Vagina (tissue), 2 donors: Measurements from ENCODE around the gene GNPAT. TPM values are rescaled to one million over a fixed set of nuclear protein-coding genes. Genes with fewer than 3 reads are reported as not detected.

Experiments used
- DNase-seq, 2 donors: peaks; one replicate each; pipeline ENCODE4 v3.0.0-alpha.2; 2017; ENCODE audit errors: extremely low spot score in 2 of 2
- H3K27ac ChIP-seq: fragments of 200-600 bp; sonication (generic); one replicate; pipeline ENCODE4 v1.5.1; 2019
- H3K27me3 ChIP-seq: fragments of 200-600 bp; sonication (generic); one replicate; pipeline ENCODE4 v1.5.1; 2019
- H3K36me3 ChIP-seq, 2 donors: fragments of 200-600 bp; sonication (generic); one replicate each; pipeline ENCODE4 v1.5.1; 2017 to 2019
- H3K4me1 ChIP-seq: fragments of 200-600 bp; sonication (generic); one replicate; pipeline ENCODE4 v1.5.1; 2019
- H3K4me3 ChIP-seq, 2 donors: fragments of 200-600 bp; sonication (generic); 1 replicate in 1 of 2; 2 replicates in 1 of 2; pipeline ENCODE4 v1.5.1; 2016 to 2019
- H3K9me3 ChIP-seq: fragments of 200-600 bp; sonication (generic); one replicate; pipeline ENCODE4 v1.5.1; 2019
- CTCF ChIP-seq, 3 experiments: fragments of 450-650 bp in 2 of 3; fragments of 200-600 bp in 1 of 3; sonication (generic) in 1 of 3; IDR thresholded peaks; one replicate each; pipeline ENCODE4 v1.5.1; 2017 to 2019; ENCODE audit warnings: antibody characterized with exemption in 3 of 3, mild to moderate bottlenecking in 2 of 3, moderate library complexity in 2 of 3
- POLR2A ChIP-seq, 2 donors: fragments of 450-650 bp; IDR thresholded peaks; one replicate each; pipeline ENCODE4 v1.6.1; 2017; ENCODE audit warnings: antibody characterized with exemption in 2 of 2, mild to moderate bottlenecking in 2 of 2, moderate library complexity in 2 of 2
- POLR2AphosphoS5 ChIP-seq, 2 donors: sonication (generic); formaldehyde crosslinking; IDR thresholded peaks; one replicate each; pipeline ENCODE4 v1.9.0; 2017; ENCODE audit warnings: antibody characterized with exemption in 2 of 2, mild to moderate bottlenecking in 2 of 2, low read depth in 1 of 2; ENCODE audit not compliant: insufficient read depth in 1 of 2
- intact Hi-C: fragments of 100-400 bp; cut with DNase I; formaldehyde crosslinking; loops from one replicate; pipeline ENCODE4 v1.15.1; 2023
- total RNA-seq: library from RNA; depleted of rRNA; stranded (reverse); fragments of >200 nt; gene quantifications from one replicate; pipeline ENCODE4 v1.2.3, GENCODE V29; 2016

GNPAT gene
- total RNA-seq, 1 donor from 2014 or later = 28.7 TPM

GRCh38 chr1:231235526-231236207, 5.3 kb upstream of the GNPAT start:
- H3K27me3 ChIP-seq = no peaks in the 10 kb centered on the region
- no peaks in the 10 kb centered on the region for H3K9me3 ChIP-seq
- H3K36me3 ChIP-seq = peaks cover 0 to 24% of the 10 kb centered on the region in 2 donors
- peaks cover 13% of the 10 kb centered on the region for H3K4me1 ChIP-seq
- TF ChIP-seq POLR2A (IDR thresholded peaks at IDR 0.05) = no peak
- no peak for TF ChIP-seq CTCF (IDR thresholded peaks at IDR 0.05)
- TF ChIP-seq POLR2AphosphoS5 (IDR thresholded peaks at IDR 0.05; ENCODE audit: insufficient read depth in 1 of 2, low read depth in 1 of 2) = no peak
- no peak overlapping the region for H3K27ac ChIP-seq
- intact Hi-C loops = no loop called here
- H3K4me3 ChIP-seq = no peak overlapping the region
- no peak for DNase-seq

GRCh38 chr1:231236208-231236591, 4.8 kb upstream of the GNPAT start:
- TF ChIP-seq POLR2AphosphoS5 (IDR thresholded peaks at IDR 0.05; ENCODE audit: insufficient read depth in 1 of 2, low read depth in 1 of 2) (no peak), CTCF (IDR thresholded peaks at IDR 0.05) (no peak), POLR2A (IDR thresholded peaks at IDR 0.05) (no peak)
- DNase-seq = no peak
- H3K27ac ChIP-seq = no peak overlapping the region
- H3K9me3 ChIP-seq = no peaks in the 10 kb centered on the region
- H3K4me3 ChIP-seq = no peak overlapping the region
- intact Hi-C loops = no loop called here
- peaks cover 0 to 24% of the 10 kb centered on the region in 2 donors for H3K36me3 ChIP-seq
- H3K4me1 ChIP-seq = peaks cover 13% of the 10 kb centered on the region
- no peaks in the 10 kb centered on the region for H3K27me3 ChIP-seq

GRCh38 chr1:231236938-231237337, 4.1 kb upstream of the GNPAT start:
- intact Hi-C loops = no loop called here
- peaks cover 0 to 24% of the 10 kb centered on the region in 2 donors for H3K36me3 ChIP-seq

GRCh38 chr1:231238298-231238697, 2.7 kb upstream of the GNPAT start:
- Histone ChIP-seq H3K4me3 (no peak overlapping the region), H3K27ac (no peak overlapping the region), H3K4me1 (peaks cover 26% of the 10 kb centered on the region), H3K27me3 (no peaks in the 10 kb centered on the region), H3K36me3 (peaks cover 0 to 24% of the 10 kb centered on the region in 2 donors), H3K9me3 (no peaks in the 10 kb centered on the region)
- no peak for TF ChIP-seq POLR2AphosphoS5 (IDR thresholded peaks at IDR 0.05; ENCODE audit: insufficient read depth in 1 of 2, low read depth in 1 of 2)
- no peak for TF ChIP-seq POLR2A (IDR thresholded peaks at IDR 0.05)
- TF ChIP-seq CTCF (IDR thresholded peaks at IDR 0.05) = no peak
- no peak for DNase-seq
- intact Hi-C loops = no loop called here

More at GRCh38 chr1:231236938-231237337, 4.1 kb upstream of the GNPAT start:
- TF ChIP-seq POLR2AphosphoS5 (IDR thresholded peaks at IDR 0.05; ENCODE audit: insufficient read depth in 1 of 2, low read depth in 1 of 2) = no peak
- no peak for TF ChIP-seq CTCF (IDR thresholded peaks at IDR 0.05)
- no peak for TF ChIP-seq POLR2A (IDR thresholded peaks at IDR 0.05)
- Histone ChIP-seq H3K27ac (no peak overlapping the region), H3K9me3 (no peaks in the 10 kb centered on the region), H3K27me3 (no peaks in the 10 kb centered on the region), H3K4me3 (no peak overlapping the region), H3K4me1 (peaks cover 13% of the 10 kb centered on the region)
- DNase-seq = no peak

GRCh38 chr1:231240531-231240882, 505 bp upstream of the GNPAT start:
- Histone ChIP-seq H3K27ac (peak overlapping the region; percentile 79), H3K27me3 (no peaks in the 10 kb centered on the region), H3K36me3 (peaks cover 0 to 24% of the 10 kb centered on the region in 2 donors), H3K4me1 (peaks cover 43% of the 10 kb centered on the region), H3K9me3 (no peaks in the 10 kb centered on the region), H3K4me3 (peak overlapping the region; percentile 71 to 84)
- DNase-seq = no peak
- no peak for TF ChIP-seq CTCF (IDR thresholded peaks at IDR 0.05)
- no peak for TF ChIP-seq POLR2A (IDR thresholded peaks at IDR 0.05)
- TF ChIP-seq POLR2AphosphoS5 (IDR thresholded peaks at IDR 0.05; ENCODE audit: insufficient read depth in 1 of 2, low read depth in 1 of 2) = no peak
- intact Hi-C loops = no loop called here
